Middle frontal gyrus (tissue), 1 donor: Measurements from ENCODE around the gene GRID1.

Experiments used
- DNase-seq: peaks from one replicate; pipeline ENCODE4 v3.0.0-alpha.2; 2015; ENCODE audit warnings: low spot score; ENCODE audit errors: extremely low spot score

GRID1 gene

DNA sequence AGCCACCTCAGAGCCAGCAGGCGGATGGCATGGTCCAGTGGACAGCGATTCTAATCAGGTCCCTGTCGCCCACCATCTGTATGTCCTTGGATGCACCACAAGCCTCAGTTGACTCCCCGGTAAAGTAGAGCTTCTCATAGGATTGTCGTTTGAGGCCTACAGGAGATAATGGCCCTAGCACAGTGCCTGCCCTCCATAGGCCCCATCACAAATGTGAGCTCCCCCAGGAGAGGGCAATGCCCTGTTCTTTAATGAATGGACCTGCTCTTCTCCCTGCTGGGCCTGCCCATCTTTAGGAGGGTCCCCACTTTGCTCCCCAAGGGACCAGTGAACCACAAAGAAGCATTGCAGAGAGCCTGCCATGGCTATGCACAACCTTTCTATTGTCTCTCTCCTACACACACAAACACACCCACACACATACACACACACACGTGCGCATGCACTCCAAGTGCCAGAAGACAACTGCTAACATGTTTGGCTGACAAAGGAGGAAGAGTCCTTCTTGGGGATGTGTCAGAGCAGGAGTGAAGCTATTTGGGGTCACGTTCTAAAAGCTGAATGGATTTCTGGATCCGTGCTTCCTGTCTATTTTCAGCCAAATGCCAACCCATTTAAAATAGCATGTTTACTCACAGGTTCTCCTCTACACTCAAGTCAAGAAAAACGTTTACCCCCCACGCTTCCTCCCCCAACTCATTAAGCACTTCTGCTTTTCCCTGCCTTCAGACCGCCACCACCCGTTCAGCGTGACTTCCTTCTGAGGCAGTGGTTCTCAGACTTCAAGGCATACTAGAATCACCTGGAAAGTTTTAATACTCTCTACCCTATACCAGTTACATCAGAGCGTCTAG is 196.1 kb downstream of the GRID1 start:
- DNase-seq, result no peak

GRCh38 chr10:86169506-86170254 is 196.9 kb downstream of the GRID1 start:
- no peak for DNase-seq

- no peak for DNase-seq
These were observed 197.5 kb downstream of the GRID1 start for GRCh38 chr10:86169066-86169465.

DNA sequence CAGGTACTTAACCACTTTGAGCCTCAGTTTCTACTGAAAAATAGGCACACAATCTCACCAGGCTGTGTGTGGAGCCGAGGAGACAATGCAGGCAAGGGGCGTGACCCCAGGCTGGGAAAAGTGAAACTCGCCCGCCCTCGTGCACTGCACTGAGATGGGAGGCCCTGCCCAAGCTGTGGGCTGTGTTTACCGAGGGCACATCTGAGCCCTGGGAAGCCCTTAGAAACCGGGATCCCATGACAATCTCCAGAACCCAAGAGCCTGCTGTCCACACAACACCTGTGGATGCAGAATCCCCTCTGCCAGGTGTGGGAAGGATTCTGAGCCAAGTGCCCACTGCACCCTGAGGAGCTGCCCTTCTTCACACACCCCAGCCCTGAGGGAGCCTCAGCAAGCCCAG is 198.3 kb downstream of the GRID1 start:
- DNase-seq, result no peak

DNA sequence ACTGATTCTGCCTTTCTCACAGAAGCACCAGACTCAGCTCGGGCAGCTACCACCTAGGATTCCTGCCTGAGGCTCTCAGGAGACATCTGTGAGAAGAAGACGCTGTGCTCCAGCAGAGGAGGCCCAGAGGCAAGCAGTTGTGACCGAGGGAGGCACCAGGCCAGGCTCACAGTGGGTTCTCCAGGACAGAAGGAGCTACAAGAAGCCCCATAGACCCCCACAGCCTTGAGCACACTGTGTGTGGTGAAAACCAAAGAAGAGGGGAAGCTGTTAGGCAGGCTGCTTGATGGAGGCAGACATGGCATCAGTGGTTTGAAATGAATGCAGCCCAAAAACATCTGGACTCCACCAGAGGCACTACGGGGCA is 198.8 kb downstream of the GRID1 start:
- DNase-seq, result no peak

DNA sequence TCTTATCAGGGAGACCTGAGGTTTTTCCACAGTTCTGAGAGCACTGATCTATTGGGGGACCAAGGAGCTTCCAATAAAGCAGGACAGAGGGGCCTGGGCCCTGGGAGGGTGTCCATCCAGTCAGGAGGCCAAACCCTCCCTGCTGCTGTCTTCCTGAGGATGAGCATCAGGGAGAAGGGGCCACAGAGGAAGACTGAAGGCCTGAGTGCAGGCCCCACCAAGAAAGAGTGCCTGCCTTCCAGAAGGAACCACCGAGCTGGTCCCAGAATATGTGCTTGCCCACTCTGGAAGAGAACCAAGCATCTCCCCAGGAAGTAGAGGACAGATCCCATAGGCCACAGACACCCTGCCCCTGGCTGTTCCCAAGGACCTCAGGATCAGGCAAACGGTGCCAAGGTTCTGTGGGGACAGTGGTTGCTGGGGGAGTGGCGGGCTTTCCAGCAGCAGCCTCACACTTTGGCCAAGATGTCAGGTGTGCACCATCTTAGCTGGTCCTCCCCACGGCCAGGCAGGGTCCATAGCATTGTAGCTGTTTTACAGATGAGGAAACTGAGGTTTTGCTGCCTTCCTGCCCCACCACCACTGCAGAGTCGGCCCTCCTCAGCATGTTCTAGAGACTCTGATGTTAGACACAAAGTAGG is 199.4 kb downstream of the GRID1 start:
- DNase-seq, result no peak

DNA sequence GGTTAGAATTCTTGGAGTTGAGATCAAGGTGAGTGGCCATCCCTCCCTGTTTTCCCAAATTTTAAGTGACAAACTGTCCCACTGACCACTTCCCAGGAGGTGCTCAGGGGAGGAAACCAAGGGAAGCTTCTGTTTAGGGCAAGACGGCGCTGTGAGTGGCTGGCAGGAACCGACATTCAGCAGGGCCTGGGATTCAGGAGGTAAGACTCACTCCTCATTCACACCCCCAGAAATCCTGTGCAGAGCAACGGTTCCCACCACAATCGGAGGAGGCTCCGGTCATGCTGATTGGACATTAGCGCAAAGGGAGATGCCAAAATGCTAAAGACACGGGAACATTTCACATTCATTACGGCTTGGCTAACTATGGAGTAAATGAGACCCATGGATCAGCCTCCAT is 200.9 kb downstream of the GRID1 start:
- DNase-seq, result no peak

DNA sequence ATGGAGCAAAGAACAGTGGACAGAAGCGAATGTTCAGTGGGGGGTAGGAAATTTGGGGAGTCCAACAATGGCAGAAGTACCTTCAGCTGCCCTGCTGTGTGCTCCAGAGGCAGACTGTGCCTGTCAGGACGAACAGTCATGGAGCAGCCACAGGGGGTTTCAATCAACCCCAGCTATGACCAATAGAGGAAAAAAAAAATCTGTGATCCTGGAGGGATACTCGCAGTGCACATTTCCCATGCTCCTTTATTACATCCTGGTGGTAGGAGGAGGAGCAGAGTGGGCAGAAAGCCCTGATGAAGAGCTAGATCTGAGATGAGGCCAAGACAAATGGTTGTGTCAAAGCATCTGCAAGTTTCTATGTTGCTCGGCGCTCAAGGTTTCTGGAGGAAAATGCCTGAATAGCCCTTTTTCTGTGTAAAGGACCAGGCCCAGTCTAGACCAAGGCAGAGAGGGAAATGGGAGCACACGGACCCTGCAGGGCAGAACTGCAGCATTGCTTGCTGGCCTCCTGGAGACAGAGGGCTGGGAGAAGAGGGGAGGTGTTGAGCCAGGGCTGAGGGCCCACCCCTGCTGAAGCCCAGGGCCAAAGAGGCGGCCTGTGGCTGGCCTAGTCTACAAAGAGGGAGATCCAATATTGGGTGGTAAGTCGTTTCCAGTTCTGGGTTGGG is 201.5 kb downstream of the GRID1 start:
- no peak for DNase-seq

- DNase-seq, result no peak
These were observed 202.3 kb downstream of the GRID1 start for GRCh38 chr10:86164174-86164774.

DNA sequence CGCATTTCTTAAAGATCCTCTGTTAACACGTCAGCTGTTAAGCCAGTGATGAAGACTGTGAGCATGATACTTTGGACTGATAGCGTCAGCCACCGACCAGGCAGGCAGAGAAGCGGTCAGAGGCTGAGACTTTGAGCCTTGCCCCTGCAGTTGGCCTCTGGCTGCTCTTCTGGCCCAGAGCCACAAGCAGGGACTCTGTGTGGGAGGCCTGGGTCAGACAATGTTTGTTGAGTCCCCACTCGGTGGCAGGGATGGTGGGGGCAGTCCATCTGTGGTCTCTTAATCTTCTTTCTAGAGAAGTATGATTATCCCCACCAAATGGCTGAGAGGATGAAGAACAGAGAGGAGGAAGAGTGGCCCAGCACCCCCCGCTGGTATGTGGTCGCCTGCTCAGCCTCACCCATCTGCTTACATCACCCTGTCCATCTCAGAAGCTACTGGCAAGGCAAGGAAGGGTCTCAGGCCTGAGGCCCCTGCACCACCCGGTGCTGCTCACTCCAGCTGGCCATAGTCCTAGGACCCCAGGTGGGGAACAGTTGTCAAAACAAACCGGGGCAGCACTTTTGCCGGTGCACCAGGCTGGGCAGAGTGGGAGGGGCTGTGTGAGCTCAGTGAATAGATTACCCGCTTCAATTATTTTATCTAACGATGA is 202.9 kb downstream of the GRID1 start:
- no peak for DNase-seq

DNA sequence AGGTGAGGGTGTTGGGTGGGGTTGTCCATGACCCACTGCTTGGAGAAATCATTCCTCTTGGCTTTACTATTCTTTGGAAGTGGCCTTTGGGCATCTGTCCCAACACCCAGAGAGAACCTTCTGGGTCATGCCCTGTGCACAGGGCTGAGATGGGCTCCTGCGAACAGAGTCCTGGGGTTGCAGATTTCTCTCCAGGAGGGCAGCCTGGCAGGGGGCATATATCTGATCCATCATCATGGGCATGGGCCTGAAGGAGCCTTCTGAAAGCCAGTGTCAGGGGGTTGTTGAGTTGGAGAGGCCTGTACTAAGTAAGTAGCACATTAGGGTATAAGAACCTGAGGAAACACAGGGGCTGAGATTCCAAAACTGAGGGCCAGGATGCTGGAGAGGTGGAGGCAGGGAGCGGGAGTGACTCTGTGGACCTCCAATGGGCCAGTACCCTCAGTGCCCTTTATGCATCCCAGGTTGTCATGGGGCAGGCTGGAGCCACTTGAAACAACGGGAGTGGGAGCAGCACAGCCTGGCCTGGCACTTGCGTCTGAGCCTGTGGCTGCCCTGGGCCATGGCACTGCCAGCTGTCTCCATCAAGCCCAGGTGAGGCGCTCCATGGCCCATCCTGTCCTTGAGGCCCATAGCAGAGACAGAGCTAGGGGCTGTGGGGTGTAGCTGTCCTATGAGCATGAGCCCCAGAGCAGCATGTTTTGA is 203.7 kb downstream of the GRID1 start:
- DNase-seq, result no peak

DNA sequence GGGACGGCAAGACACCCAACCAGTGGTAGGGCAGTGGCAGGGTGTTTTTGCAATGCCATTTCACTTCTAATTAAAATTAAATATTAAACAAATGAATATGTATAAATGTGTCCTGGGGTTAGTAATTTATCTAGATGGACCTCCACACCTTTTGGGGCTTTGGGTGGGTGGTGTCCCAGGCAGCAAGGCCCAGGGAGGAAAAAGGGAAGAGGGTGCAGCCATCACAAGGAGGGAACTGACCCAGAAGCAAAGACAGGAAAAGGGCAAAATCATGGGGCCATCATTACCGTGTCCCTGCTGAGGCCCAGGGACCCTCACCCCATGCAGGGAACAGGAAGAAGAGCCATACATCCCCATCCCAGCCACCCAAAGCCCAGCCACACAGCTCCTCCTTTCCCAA is 204.6 kb downstream of the GRID1 start:
- no peak for DNase-seq

DNA sequence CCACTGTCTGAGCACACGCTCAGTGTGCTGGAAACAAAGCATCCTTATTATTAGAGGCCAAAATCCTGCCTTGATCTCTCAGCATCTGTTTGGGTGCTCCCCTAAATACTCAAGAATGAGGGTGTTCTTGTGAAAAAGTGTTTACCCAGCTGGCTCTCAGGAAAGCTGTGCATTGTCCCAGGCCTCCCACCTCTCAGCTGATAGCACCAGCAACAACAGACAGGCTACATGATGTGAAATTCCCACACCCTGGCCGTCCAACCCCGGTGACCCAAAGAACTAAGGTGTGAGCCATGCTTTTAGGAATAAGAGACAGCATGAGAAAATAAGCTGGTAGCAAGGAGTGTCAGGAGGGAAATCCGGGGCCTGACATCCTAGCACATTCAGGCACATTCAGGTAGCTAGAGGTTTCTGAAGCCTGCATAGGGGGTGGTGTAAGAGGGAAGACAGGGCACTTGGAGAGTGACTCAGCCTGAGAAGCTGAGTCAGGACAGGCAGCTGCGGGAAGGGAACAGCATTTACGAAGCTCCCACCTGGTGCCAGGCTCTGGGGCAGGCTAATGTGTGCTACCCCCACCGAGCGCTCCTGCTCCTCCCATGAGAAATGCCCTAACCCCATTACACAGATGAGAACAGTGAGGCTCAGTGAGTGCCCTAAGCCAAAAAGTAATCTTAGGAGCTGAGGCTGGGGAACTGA is 205.6 kb downstream of the GRID1 start:
- no peak for DNase-seq

DNA sequence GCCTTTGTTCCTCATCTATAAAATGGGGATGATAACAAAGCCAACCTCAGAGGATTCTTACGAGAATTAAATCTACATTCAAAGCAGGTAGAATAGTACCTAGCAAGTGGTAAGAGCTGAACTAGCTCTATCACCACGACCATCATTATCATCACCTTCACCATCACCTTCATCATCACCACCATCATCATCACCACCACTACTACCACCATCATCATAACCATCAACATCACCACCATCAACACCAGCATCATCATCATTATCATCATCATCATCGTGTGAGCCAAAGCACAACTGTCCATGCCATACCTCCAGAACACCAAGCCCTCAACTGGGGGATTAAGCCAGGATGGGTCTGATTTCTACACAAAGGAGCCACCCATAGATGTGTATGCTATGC is 206.8 kb downstream of the GRID1 start:
- DNase-seq, result no peak

DNA sequence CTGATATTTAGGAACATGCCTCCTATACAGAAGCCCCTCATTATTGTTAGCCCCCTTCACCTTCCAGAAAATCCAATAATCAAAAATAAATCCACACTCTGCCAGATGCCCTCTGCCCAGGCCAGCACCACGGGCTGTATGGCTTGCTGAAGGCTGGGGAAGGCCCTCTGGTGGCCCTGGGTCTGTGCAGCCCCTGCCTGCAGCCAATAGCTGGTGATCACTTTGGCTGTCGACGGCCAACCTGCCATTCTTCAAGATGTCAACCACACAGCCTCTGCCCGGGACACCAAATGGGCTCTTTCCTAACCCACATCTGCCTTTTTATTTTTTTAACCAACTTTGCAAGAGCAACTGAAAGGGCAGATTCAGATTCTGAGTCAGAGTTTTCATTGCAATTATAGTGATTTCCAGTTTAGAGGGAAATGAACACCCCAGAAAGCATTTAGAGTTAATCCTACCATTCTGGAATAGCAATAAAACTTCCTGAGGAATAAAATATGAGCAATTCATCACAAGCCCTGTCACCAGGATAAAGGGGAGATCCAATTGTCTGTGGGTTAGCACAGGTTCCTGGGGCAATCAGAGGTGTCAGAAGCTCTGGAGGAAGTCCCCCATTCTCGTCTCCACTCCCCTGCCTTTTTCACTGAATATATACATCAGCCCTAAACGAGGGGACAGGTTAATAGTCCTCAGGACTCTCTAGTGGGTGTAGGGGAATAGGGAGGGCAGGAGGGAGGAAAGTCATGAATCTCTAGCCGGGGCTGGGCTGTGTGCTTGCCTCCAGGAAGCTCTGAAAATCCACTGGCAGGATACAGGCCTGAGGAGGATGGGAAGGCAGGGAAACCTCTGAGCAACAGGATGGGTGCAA is 211.3 kb downstream of the GRID1 start:
- DNase-seq, result no peak

- DNase-seq, result no peak
These were observed 212.8 kb downstream of the GRID1 start for GRCh38 chr10:86153751-86154150.

DNA sequence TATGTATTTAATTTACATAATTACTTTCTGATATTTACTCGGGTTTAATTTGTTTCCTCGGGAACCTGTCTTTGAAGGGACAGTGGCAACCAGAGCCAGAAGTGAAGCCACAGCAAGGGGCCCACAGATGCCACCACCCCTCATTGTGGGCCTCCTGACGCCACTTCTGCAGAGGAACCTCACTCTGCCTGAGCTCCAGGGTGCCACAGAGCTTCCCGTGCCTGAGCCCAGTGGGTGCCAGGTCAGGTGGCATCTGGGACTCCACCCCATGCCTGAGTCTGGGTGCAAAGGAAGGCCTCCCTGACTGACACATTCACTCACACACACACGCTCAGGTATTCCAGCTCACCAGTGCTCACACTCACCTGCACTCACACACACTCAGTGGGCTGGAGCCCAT is 213.7 kb downstream of the GRID1 start:
- DNase-seq, result no peak

DNA sequence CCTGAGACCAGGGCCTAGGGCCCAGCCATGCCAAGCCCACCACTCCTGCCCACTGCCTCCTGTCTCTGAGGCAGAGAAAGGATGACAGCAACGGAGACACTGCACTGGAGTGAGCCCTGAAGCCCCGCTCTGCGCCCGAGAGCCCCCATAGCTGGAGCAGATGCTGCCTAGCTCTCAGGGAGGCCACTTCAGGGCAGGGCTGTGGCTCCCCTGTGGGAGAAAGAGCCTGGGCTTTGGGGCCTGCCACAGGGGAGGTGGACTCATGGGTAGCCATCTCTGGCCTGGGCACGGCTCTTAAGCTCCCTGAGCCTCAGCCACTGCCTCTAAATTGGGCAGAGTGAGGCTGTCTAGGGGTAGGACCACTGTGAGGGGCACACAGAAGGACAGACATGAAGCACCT is 214.2 kb downstream of the GRID1 start:
- DNase-seq, result no peak

DNA sequence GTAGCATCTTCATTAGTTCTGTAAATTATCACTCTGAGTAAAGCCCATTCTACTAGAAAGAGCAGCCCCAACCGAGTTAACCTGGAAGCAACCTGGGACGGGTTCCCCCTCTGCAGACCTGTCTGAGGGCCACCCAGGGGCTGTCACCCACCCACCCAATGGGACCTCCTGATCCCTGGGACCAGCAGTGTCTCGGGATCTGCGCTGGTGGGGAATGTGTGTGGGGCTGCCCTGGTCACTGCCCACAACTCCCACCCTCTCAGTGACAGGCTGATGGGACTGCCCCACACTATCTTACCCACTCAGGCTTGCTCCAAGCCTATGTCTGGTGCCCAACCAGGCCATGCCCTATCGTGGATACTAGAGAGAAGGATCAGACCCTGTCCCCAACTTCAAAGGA is 215.0 kb downstream of the GRID1 start:
- no peak for DNase-seq
